CD4-positive, alpha-beta T cell treated with Interleukin-6 for 4 hours (primary cell): ENCODE data around the gene ATL3.
"Not testable (repeated sequence)": the region's sequence is repeated elsewhere in the genome, so short reads cannot be mapped to it uniquely, and the experiment has no call there.

Experiments
- DNase-seq: peaks from one replicate; pipeline ENCODE4 v3.0.0-alpha.2; 2020; ENCODE audit warnings: mixed read lengths

Gene ATL3

GRCh38 chr11:63616953-63617352, 54.2 kb downstream of the ATL3 start:
- no peak for DNase-seq

GRCh38 chr11:63614136-63614671, 57.0 kb downstream of the ATL3 start, which contains the start of gene PLAAT3:
TSS of gene PLAAT3 (minus strand) at chr11:63614433. CDS start at chr11:63614014, 419 bp downstream.
- peak; percentile 47 for DNase-seq

- DNase-seq: peak; percentile 61
Observed at GRCh38 chr11:63613517-63614135, 57.5 kb downstream of the ATL3 start.

GRCh38 chr11:63612181-63612580, 59.0 kb downstream of the ATL3 start:
- DNase-seq: no peak

GRCh38 chr11:63611395-63611747, 59.8 kb downstream of the ATL3 start:
- DNase-seq: no peak

GRCh38 chr11:63610604-63611394, 60.4 kb downstream of the ATL3 start:
- no peak for DNase-seq

- no peak for DNase-seq
Observed at GRCh38 chr11:63609971-63610580, 61.1 kb downstream of the ATL3 start.

GRCh38 chr11:63609536-63609935, 61.6 kb downstream of the ATL3 start:
- no peak for DNase-seq

GRCh38 chr11:63608353-63609345, 62.5 kb downstream of the ATL3 start:
- DNase-seq: no peak

GRCh38 chr11:63603180-63603518, 68.0 kb downstream of the ATL3 start:
- DNase-seq: no peak

- not testable (repeated sequence) for DNase-seq
Observed at GRCh38 chr11:63602290-63603179, 68.6 kb downstream of the ATL3 start.

GRCh38 chr11:63599211-63600122, 71.7 kb downstream of the ATL3 start:
- no peak for DNase-seq

- no peak for DNase-seq
Observed at GRCh38 chr11:63598556-63598955, 72.6 kb downstream of the ATL3 start.

GRCh38 chr11:63595296-63595695, 75.9 kb downstream of the ATL3 start:
- DNase-seq: no peak

GRCh38 chr11:63592975-63593395, 78.2 kb downstream of the ATL3 start:
- DNase-seq: no peak

GRCh38 chr11:63590024-63590788, 81.0 kb downstream of the ATL3 start:
- DNase-seq: no peak

GRCh38 chr11:63589000-63589399, 82.2 kb downstream of the ATL3 start:
- no peak for DNase-seq

GRCh38 chr11:63586451-63587166, 84.6 kb downstream of the ATL3 start:
- no peak for DNase-seq

- no peak for DNase-seq
Observed at GRCh38 chr11:63583357-63583677, 87.9 kb downstream of the ATL3 start.
